Stimulated activated CD8-positive, alpha-beta memory T cell treated with anti-CD3 and anti-CD28 coated beads, Interleukin-7, amount 100 ng/mL, for 4 hours (primary cell): ENCODE data around the gene TAPT1.

ENCODE experiments used
- DNase-seq, 2 donors: peaks; one replicate each; pipeline ENCODE4 v3.0.0-alpha.2; 2020; ENCODE audit warnings: low read depth in 2 of 2

The TAPT1 gene

GRCh38 chr4:16245241-16245640 lies 19.0 kb upstream of the TAPT1 start:
- no peak for DNase-seq

DNA sequence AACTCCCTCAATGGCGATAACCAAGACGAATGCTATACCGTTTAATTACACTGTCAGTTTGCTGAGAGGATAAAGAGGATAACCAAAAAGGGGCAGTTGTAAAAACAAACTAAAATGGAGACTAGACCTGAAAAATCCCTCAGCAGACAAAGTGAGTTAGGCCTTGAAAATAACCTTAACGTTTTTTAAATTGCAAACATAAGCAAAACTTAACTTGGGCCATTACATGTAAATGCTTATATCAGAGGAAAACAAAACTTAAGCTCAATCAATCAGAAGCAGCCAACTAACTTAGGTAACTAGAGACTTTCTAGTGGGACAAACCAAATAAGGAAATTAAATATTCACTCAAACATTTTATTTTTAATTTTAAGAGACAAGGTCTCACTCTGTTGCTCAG lies 17.0 kb upstream of the TAPT1 start:
- DNase-seq, result no peak

- DNase-seq, result no peak
These were observed 14.0 kb upstream of the TAPT1 start for GRCh38 chr4:16240300-16240699.

DNA sequence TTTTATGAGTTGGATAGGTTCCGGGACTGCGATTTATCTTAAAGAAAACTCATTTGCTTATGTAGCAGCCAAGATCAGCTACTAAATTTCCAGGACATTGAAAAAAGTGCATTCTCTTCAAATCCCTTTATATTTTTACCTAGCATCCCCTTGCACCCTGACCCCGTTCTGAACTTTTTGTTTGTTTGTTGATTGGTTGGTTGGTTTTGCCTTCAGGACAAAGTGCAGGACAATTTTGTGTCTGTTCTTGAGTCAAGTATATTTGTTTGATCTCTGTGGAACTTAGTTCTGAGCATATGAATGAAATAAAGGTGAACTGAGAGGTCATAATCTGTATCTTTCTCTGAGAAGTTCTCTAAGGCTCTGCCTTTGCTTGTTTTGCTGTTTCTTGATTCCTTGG lies 12.8 kb upstream of the TAPT1 start:
- DNase-seq, result no peak

- no peak for DNase-seq
These were observed 12.1 kb upstream of the TAPT1 start for GRCh38 chr4:16238327-16238726.

DNA sequence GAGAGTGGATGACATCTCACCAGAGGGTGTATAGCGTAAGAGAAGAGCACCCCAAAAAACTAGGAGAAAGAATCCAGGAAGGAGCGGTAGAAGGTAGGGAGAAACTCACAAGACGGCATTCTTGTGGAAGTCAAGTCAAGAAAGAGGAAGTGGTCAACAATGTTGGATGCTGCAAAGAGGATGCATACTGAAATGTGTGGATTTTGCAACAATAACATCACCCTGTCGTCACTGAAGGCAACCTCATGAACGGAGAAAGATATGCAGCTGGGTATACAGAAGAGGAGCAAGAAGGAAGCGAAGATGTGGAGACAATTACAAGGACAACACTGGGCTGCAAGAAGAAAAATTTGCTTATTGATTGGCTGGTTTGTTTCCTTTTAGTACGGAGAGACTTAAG lies 11.4 kb upstream of the TAPT1 start:
- DNase-seq, result no peak

DNA sequence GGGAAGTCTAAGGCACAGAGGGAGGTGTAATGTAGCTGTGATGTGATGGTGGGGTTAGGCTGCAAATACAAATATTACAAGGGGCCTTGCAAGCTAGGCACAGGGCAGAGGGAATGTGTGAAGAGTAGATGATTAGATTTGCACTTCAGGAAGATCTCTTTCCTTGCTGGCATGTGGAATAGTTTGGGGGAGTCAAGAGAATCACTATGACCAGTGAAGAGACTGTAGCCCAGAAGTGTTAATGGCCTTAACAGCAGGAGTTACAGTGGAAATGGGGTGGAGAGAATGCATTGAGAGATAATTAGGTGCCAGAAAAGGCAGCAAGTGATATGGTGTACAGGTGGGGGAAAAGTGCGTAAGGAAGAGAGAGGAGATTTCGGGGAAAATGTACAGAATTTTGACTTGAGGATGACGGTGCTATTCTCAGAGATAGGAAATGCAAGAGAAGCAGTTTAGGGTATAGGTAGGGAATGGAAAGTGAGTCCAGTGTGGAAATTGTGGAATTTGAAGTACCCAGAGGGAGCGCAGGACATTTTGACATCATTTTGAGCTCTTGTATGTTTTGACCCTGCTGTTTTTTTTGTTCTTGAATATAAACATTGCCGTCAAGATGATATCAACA lies 10.2 kb upstream of the TAPT1 start:
- DNase-seq, result no peak

DNA sequence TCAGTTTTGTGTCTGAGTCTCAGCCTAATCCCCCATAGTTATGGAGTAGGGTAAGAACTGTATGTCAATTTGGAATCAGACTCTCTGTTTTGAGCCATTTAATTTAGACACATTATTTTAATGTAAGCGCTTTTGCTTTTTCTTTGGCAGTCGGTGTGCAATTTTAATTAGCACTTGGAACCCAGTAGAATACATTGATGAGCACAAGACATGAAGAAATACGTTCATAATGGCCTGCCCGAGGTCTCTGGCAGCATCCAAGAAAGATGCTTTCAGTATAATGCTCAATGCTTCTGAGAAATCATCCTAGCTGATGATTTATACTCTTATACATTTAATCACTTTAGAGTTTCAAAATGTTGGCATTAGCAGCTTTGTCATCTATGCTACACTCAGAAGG lies 8.9 kb upstream of the TAPT1 start:
- DNase-seq, result no peak

DNA sequence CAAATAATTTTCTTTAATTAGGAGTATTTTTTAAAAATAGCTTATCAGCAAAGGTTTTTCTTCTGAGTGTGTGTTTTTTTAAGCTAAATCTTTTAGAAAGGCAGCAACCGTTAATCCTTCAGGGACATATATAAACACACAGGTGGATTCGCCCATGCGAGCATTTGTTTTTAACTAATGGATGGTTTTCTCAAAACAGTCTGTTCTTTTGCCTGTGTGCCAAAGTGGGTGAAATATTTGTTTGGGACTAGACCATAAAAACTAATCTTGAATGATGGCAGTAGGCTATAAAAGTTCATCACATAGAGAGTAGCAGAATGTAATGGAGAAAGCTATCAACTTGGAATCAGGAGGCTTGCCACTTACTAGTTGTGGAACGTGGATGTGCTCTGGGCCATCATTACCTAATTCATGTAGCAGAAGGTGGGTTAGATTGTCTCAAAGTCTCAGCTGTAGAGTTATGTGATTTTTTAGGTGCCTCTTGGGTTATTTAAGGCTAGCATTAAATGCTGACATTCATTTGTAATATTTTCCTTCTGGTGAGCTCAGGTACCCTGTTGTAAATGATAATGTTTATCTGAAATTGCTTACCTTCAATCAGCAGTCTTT lies 7.4 kb upstream of the TAPT1 start:
- DNase-seq, result no peak

GRCh38 chr4:16231570-16232245 lies 5.4 kb upstream of the TAPT1 start:
- DNase-seq, result no peak

GRCh38 chr4:16230308-16230707 lies 4.0 kb upstream of the TAPT1 start:
- no peak for DNase-seq

GRCh38 chr4:16229604-16230003 lies 3.3 kb upstream of the TAPT1 start:
- no peak for DNase-seq

DNA sequence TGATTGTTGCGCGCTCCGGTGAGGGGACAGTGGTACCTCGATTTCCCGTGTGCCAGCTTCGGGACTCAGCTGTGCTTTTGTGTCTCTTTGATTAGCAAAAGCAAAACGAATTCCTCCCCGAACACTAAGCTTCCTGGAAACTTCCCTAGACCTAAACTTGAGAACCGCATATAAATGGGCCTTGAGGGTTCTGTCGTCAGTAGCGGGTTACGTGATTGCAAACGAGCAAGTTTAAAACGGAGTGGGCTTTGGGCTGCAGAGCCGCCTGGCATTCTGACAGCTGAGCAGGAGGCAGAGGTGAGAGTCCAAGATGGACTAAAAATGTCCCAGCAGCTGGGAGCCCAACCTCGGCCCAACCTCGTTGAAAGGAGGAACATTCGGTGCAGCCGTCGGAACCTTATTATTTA lies 1.2 kb upstream of the TAPT1 start:
- no peak for DNase-seq

DNA sequence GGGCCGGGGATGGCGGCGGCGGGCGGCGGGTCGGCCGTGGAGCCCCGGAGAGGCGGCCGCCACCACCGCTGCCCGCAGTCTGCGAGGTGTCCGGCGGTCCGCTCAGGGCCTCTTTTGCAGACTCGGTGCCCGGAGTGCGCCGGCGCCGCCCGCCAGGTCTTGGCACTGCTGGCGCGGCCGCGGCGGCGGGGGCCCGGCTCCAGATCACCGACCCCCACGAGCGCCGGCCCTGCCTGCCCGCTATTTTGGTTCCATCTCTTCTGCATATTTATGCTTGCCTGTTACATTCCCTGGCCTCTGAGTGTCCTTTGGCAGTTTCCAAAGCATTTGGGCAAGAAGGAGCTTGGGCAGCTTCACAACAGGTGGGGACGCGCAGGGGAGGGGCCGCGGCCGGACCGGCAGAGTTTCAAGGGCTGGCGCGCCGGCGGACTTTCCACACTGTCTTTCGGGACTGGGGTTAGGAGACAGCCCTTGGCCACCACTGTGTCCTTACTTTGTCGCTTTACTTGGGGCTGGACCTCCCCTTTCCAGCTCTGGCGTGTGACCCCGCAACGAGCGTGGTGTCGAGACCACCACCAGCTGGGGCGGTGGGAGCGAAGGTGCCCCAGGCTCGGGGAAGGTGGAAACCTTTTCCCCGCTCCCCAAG lies 668 bp upstream of the TAPT1 start:
- DNase-seq, result peak in 1 of 2 donors; percentile 25

DNA sequence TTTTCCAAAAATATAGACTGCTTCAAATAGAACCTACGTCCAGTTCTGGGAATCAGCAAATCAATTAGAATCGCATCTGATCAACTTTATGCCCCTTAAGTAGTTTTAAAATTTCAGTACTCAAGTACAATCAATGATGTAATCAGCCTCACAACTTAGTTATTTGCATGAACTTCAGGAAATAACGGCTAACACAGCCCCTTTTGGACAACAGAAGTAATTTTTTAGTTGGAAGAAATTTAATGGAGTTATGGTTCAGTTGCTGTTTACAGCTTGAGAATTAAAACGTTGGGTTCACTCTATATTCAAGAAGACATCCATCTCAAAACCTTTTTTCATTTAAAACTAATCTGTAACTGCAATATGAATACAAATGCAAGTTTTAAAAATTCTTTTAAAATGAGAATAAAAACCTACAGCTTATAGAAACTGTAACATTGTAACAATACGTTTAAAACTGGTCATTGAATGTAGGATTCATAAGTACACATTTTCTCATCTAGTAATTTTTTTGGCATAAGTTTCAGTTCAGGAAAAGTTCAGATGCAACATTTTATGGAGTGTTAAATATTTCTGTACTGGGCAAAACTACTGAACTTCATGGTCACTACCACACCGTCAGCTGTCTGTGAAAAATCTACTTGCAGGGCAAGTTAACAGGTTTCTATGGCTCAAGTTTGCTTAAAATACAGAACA lies 956 bp downstream of the TAPT1 start:
- no peak for DNase-seq

DNA sequence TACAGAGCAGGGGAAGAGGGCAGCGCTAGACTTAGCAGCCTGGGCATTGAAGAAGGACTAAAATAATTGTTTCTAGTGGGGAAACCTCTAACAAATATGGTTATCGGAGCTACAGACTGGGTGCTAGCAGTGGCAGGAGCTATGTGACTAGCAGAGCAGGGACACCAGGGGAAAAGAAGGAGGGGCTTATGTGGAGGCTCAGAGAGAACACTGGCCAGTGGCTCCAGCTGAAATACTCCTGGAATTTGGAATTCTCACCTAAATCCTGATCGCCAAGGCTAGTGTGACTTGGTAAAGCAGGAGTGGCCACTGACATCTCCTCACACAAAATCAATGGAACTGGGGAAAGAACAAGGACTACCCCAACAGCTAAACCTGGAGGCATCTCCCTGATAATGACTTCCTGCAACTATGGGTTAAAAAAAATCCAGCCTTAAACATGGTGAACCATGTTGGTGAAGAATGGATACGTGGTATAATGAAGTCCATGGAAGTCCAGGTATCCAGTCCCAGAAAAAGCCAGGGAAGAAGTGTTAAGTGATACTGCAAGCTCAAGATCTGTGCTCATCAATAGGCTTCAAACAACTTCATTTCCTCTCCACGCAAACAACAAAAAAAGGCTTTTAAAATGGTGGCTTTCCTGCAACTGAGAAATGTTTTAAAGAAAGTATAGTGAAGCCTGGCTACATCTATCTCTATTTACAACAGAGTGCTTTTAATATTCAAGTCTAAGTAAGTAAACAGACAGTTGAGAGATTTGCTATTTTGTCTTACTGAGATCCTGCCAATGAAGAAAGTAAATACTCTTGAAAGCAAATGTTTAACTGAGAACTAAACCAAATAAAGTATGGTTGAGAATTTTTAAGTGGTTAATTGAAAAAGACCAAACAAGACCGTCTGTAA lies 1.8 kb downstream of the TAPT1 start:
- no peak for DNase-seq

- DNase-seq, result no peak
These were observed 3.2 kb downstream of the TAPT1 start for GRCh38 chr4:16222957-16223527.

- no peak for DNase-seq
These were observed 7.3 kb downstream of the TAPT1 start for GRCh38 chr4:16218950-16219349.

GRCh38 chr4:16217300-16218051 lies 8.8 kb downstream of the TAPT1 start:
- no peak for DNase-seq

GRCh38 chr4:16213121-16213520 lies 13.2 kb downstream of the TAPT1 start:
- DNase-seq, result no peak
